Testis (tissue), 3 donors: Measurements from ENCODE around the gene CALB2. TPM values are rescaled to one million over a fixed set of nuclear protein-coding genes. Genes with fewer than 3 reads are reported as not detected.

Experiments used
- DNase-seq: peaks from one replicate; pipeline ENCODE4 v3.0.0-alpha.2; 2019
- H3K27ac ChIP-seq, 2 donors: fragments of 200-600 bp; sonication (generic); one replicate each; pipeline ENCODE4 v1.5.1; 2019
- H3K27me3 ChIP-seq: fragments of 200-600 bp; sonication (generic); one replicate; pipeline ENCODE4 v1.5.1; 2019
- H3K36me3 ChIP-seq: fragments of 200-600 bp; sonication (generic); one replicate; pipeline ENCODE4 v1.5.1; 2017; ENCODE audit warnings: low read depth; ENCODE audit errors: missing control alignments
- H3K4me1 ChIP-seq: fragments of 200-600 bp; sonication (generic); one replicate; pipeline ENCODE4 v1.5.1; 2019
- H3K4me3 ChIP-seq, 2 donors: fragments of 200-600 bp; sonication (generic); one replicate each; pipeline ENCODE4 v1.5.1; 2017 to 2019
- H3K9me3 ChIP-seq: fragments of 200-600 bp; sonication (generic); one replicate; pipeline ENCODE4 v1.5.1; 2017
- CTCF ChIP-seq, 3 experiments: fragments of 450-650 bp in 2 of 3; fragments of 200-600 bp in 1 of 3; sonication (generic) in 1 of 3; IDR thresholded peaks; one replicate each; pipeline ENCODE4 v1.5.1; 2016 to 2019; ENCODE audit warnings: antibody characterized with exemption in 3 of 3, mild to moderate bottlenecking in 2 of 3, moderate library complexity in 1 of 3
- POLR2A ChIP-seq: fragments of 450-650 bp; IDR thresholded peaks from one replicate; pipeline ENCODE4 v1.6.1; 2017; ENCODE audit warnings: antibody characterized with exemption, mild to moderate bottlenecking, moderate library complexity
- WGBS, 2 donors: methylation state at CpG; one replicate each; pipeline ENCODE4 v1.1.5; 2018; 5-methylcytosine and 5-hydroxymethylcytosine counted together
- intact Hi-C: fragments of 100-400 bp; cut with DNase I; formaldehyde crosslinking; loops from one replicate; pipeline ENCODE4 v1.15.1; 2023; ENCODE audit warnings: low total_unique reads
- polyA plus RNA-seq: library from polyadenylated mRNA; stranded (reverse); fragments of 350-450 nt; fragmentation: Illumina TruSeq; extraction: RNeasy Lipid Tissue Mini Kit (QIAGEN cat#74804); gene quantifications from one replicate; pipeline ENCODE4 v1.2.3, GENCODE V29; 2014; ENCODE audit warnings: low read depth, low replicate concordance; ENCODE audit not compliant: insufficient read depth
- total RNA-seq, 2 donors: library from RNA; depleted of rRNA; stranded (reverse); fragments of >200 nt; gene quantifications; one replicate each; pipeline ENCODE4 v1.2.3, GENCODE V29; 2016

The CALB2 gene
- total and polyA plus RNA-seq, 3 donors from 2014 or later = 3.6 to 53.2 (median 5.1) TPM

- WGBS, 2 donors = 75 to 85% methylated on average over 10 of the region's 10 CpGs
- no peak overlapping the region for H3K27ac ChIP-seq
- H3K4me3 ChIP-seq = no peak overlapping the region
- H3K36me3 ChIP-seq = no peaks in the 10 kb centered on the region
- TF ChIP-seq CTCF (IDR thresholded peaks at IDR 0.05) (no peak), POLR2A (no peak)
- no peak for DNase-seq
- no peaks in the 10 kb centered on the region for H3K9me3 ChIP-seq
- H3K4me1 ChIP-seq = no peaks in the 10 kb centered on the region
- no peaks in the 10 kb centered on the region for H3K27me3 ChIP-seq
- intact Hi-C loops = no loop called here
Measured at GRCh38 chr16:71368958-71369357, 10.4 kb downstream of the CALB2 start.

GRCh38 chr16:71369494-71369893, 11.0 kb downstream of the CALB2 start:
- Histone ChIP-seq H3K4me3 (no peak overlapping the region), H3K4me1 (no peaks in the 10 kb centered on the region), H3K9me3 (no peaks in the 10 kb centered on the region), H3K27me3 (no peaks in the 10 kb centered on the region), H3K27ac (no peak overlapping the region), H3K36me3 (no peaks in the 10 kb centered on the region)
- no peak for DNase-seq
- TF ChIP-seq POLR2A (no peak), CTCF (IDR thresholded peaks at IDR 0.05) (no peak)
- WGBS, 2 donors = 74 to 77% methylated on average over 11 of the region's 11 CpGs
- intact Hi-C loops = no loop called here

- DNase-seq = no peak
- TF ChIP-seq CTCF (IDR thresholded peaks at IDR 0.05) (no peak), POLR2A (no peak)
- Histone ChIP-seq H3K27me3 (no peaks in the 10 kb centered on the region), H3K4me1 (no peaks in the 10 kb centered on the region), H3K27ac (no peak overlapping the region), H3K4me3 (no peak overlapping the region), H3K36me3 (no peaks in the 10 kb centered on the region), H3K9me3 (no peaks in the 10 kb centered on the region)
- WGBS, 2 donors = 66 to 86% methylated on average over 2 of the region's 2 CpGs
- intact Hi-C loops = no loop called here
Measured at GRCh38 chr16:71371237-71371636, 12.7 kb downstream of the CALB2 start.

DNA sequence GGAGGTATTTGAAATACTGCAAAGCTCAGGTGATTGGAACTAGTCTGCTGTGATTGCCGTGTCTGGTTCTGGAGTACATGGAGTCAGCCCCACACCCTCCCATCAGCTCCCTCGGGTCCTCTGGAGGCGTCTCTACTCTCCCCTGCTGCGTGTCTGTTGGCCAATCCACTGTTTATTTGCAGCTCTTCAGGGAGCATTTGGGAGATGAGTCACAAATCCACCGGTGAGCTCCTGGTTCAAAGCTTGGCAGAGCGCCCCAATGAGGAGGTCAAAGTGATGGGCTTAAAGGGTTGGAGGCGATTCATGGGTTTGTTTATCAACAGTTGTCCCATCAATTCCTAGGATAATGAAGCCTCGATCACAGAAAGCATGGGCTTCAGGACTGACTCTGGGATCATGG, 14.6 kb downstream of the CALB2 start:
- H3K36me3 ChIP-seq = no peaks in the 10 kb centered on the region
- intact Hi-C loops = no loop called here
- no peak for DNase-seq
- no peak overlapping the region for H3K27ac ChIP-seq
- H3K27me3 ChIP-seq = no peaks in the 10 kb centered on the region
- TF ChIP-seq CTCF (IDR thresholded peaks at IDR 0.05) = no peak
- TF ChIP-seq POLR2A = no peak
- no peak overlapping the region for H3K4me3 ChIP-seq
- WGBS, 2 donors = 72 to 84% methylated on average over 8 of the region's 8 CpGs
- H3K9me3 ChIP-seq = no peaks in the 10 kb centered on the region
- no peaks in the 10 kb centered on the region for H3K4me1 ChIP-seq

GRCh38 chr16:71376465-71377157, 18.1 kb downstream of the CALB2 start:
- H3K36me3 ChIP-seq = no peaks in the 10 kb centered on the region
- WGBS, 2 donors = 62 to 81% methylated on average over 5 of the region's 5 CpGs
- no peak overlapping the region for H3K4me3 ChIP-seq
- no peaks in the 10 kb centered on the region for H3K4me1 ChIP-seq
- H3K27ac ChIP-seq = no peak overlapping the region
- no peak for TF ChIP-seq POLR2A
- no peak for TF ChIP-seq CTCF (IDR thresholded peaks at IDR 0.05)
- intact Hi-C loops = no loop called here
- DNase-seq = no peak
- H3K9me3 ChIP-seq = no peaks in the 10 kb centered on the region
- H3K27me3 ChIP-seq = no peaks in the 10 kb centered on the region
